NCI-H2171 (cell line): ENCODE data around the gene PRTN3.
A peak's percentile ranks its signal among the peaks of the same experiment; 100 is the strongest.

Source experiments
- DNase-seq: peaks from one replicate; lab custom pipeline; 2025; lab: John Stamatoyannopoulos, UW

Gene PRTN3, protein sequence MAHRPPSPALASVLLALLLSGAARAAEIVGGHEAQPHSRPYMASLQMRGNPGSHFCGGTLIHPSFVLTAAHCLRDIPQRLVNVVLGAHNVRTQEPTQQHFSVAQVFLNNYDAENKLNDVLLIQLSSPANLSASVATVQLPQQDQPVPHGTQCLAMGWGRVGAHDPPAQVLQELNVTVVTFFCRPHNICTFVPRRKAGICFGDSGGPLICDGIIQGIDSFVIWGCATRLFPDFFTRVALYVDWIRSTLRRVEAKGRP

DNA sequence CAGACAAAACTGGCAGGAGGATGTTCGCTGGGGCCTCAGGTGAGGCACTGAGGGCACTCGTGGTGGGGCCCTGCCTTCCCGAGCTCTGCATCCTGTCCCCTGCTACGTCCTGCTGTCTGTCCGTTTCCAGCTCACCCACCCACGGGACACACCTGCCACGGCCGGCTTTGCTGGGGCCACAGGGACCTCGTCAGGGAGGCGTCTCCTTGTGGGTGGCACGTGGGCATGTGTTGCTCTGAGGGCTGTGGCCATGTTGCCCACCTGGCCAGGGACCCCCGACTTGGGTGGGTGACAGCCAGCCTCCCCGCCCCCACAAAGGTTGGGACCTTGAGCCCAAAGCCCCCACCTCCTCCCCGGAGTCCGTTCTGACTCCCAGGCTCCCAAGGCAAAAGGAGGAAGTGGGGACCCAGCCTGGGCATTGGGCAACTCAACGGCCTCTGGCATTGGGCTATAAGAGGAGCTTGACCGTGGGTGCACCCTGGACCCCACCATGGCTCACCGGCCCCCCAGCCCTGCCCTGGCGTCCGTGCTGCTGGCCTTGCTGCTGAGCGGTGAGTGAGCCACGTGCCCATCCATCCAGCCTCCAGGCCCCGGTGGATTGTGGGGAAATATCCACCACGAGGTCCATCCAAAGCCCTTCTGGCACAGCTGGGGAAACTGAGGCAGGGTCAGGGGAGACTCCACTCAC is at the start of gene PRTN3:
Gene PRTN3 (plus strand): TSS at position 481 of the 688 bp plus-strand sequence. CDS start 10 bp downstream, at position 491.
- no peak for DNase-seq

DNA sequence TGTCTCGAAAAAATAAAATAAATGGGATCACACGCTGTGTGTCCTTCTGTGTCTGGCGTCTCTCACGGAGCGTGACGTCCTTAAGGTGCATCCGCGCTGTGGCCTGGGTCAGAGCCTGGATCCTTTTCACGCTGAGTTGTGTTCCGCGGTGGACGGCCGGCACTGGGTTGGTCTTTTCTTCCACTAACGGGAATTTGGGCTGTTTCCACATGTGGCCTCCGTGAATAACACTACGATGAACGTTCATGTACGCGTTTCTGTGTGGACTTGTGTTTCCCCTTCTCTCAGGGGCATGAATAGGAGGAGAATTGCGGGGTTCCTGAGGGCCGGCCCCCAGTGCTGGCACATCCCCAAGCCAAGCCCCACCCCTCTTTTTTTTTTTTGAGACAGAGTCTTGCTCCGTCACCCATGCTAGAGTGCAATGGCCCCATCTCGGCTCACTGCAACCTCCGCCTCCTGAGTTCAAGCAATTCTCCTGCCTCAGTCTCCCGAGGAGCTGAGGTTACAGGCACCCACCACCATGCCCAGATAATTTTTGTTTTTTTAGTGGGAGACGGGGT is 49.7 kb upstream of the PRTN3 start:
- no peak for DNase-seq

DNA sequence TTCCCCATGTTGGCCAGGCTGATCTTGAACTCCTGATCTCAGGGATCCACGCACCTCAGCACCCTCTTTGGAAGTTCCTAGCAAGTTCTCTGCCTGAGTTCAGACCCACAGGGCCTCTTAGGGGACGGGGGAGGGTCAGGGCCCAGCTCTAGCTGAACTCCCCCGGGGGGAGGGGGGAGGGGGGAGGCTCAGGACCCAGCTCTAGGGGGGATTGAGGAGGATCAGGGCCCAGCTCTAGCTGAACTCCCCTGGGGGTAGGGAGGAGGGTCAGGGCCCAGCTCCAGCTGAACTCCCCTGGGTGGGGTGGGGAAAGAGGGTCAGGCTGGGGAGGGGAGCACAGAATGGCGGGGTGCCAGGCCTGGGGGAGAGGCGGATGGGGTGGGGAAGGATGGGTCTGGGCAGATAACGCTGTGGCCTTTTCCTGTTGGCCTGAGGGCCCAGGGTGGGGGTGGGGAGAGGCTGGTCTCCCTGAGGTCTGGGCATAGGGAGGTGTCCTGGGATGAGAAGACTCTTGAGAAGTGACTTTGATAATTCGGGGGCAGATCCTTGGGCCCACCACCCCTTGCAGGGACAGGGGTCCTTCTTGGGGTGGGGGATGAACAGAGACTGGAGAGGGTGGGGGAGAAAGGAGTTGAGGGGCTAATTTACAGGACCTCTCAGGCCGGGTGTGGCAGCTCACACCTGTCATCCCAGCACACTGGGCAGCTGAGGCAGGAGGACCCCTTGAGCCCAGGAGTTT is 49.1 kb upstream of the PRTN3 start:
- DNase-seq = no peak

DNA sequence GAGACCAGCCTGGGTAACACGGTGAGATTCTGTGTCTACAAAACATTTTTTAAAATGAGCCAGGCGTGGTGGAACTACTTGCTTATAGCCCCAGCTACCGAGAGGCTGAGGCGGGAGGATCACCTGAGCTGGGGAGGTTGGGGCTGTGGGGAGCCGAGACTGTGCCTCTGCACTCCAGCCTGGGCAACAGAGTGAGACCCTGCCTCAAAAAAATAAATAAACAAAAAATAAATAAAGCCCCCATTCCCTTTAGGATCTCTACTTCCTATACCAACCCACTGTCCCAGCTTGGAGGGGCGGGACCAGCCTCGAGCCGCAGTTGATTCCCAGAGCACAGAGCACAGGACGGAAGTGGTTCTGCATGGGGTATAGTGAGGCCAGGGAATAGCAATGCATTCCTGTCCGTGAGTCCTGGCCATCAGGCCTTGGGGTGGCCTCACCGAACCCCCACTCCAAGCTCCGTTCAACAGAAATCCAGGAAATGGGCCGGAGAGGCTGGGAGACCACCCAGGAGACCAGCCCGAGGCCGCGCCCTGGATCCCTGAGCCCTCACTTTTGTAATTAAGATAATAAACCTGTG is 48.4 kb upstream of the PRTN3 start:
- no peak for DNase-seq

DNA sequence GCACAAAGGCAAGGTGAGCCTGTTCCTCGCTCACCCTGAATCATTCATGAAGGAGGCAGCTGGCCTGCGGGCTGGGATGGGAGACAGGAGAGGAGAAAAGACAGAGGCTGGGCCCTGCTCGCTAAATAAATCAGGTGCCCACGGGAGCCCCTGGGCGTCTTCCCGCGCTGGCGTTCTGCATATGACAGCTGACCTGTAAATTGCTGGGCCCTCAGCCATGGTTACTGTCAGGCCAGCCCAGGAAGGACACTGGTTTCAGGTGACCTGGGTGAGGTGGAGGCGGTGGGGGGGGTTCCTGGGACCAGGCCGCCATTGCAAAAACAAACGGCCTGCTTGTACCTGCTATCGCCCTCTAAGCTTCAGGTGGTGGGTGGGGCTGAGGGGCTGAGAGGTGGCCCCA is 47.0 kb upstream of the PRTN3 start:
- no peak for DNase-seq

DNA sequence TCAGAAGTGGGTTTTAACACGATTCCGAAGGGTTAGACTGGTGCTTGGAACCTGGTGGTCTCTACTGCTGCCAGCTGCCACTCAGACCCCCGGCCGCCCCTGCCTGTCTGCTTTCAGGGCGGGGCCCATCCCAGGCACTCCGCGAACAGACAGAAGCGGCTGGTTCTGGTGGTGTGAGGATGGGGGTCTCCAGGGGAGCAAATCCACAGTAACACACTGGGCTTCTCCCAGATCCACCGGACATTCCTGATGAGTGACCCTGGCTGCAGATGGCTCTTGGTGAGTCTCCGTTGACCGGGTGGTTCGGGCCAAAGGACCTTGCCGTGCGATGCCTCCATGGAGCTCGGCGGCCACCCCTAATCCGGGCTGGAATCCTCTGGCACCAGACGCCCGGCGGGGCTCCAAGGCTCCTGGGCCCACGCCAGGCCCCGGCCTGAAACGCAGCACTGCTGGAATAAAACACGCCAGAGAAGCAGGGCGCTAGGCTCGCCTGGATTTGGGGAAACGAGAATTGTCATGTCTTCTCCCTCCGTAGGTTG is 45.7 kb upstream of the PRTN3 start:
- no peak for DNase-seq

DNA sequence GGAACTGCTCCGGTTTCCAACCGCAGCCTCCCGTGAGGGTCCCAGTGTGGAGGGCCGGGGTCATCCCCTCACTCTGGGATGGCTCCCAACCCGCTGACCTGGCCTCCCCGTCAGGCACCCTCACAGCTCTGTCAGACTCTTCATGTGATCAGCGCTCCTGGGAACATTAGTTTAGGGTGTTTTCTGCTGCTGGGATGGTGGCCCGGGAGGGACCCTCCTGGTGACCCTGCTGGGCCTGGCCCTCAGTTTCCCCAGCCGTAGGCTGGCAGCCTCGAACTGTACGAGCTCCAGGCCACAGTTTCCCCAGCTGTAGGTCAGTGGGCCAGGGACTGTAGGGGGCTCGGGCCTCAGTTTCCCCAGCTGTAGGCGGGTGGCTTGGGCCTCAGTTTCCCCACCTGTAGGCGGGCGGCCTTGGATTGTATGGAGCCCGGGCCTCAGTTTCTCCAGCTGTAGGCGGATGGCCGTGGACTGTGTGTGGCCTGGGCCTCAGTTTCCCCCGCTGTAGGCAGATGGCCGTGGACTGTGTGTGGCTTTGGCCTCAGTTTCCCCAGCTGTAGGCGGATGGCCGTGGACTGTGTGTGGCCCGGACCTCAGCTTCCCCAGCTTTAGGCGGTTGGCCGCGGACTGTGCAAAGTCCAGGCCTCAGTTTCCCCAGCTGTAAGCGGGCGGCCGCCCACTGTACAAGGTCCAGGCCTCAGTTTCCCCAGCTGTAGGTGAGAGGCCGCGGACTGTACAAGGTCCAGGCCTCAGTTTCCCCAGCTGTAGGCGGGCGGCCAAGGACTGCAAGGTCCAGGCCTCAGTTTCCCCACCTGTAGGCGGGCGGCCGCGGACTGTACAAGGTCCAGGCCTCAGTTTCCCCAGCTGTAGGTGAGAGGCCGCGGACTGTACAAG is 44.9 kb upstream of the PRTN3 start:
- no peak for DNase-seq

DNA sequence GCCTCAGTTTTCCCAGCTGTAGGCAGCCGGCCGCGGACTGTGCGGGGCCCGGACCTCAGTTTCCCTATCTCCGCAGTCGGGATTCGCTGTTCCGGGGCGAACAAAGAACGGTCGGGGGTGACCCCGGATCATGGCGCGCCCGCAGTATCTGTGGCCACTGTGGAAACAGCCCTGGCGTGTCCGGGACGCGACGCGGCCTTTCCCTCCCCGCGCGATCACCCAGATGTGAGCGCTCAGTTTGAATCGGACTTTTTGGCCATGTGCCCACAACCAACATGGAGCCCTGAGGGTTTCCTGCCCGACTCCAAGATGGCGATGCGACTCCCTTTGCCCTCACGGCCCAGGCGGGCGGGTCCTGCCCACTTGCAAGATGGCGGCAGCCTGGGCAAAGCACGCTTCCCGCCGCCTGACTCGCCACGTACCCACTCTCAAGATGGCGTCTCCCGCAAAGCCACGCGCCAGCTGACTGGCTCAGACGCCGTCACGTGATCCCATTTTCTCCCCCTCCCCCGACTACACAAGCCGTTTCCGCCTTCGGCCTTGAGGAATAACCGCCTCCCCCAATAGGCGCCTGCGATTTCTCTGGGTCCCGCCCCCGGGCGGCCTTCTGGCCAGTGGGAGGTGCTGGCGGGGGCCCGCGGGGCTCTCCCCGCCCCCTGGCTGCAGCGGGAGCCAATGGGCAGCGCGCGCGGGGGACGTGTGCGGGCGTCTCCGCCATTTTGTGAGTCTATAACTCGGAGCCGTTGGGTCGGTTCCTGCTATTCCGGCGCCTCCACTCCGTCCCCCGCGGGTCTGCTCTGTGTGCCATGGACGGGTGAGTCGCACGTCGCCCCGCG is 43.9 kb upstream of the PRTN3 start, which contains the start of gene PTBP1:
Gene PTBP1 (plus strand): TSS at position 761 of the 836 bp plus-strand sequence. CDS start 46 bp downstream, at position 807.
- peak; percentile 100 for DNase-seq

DNA sequence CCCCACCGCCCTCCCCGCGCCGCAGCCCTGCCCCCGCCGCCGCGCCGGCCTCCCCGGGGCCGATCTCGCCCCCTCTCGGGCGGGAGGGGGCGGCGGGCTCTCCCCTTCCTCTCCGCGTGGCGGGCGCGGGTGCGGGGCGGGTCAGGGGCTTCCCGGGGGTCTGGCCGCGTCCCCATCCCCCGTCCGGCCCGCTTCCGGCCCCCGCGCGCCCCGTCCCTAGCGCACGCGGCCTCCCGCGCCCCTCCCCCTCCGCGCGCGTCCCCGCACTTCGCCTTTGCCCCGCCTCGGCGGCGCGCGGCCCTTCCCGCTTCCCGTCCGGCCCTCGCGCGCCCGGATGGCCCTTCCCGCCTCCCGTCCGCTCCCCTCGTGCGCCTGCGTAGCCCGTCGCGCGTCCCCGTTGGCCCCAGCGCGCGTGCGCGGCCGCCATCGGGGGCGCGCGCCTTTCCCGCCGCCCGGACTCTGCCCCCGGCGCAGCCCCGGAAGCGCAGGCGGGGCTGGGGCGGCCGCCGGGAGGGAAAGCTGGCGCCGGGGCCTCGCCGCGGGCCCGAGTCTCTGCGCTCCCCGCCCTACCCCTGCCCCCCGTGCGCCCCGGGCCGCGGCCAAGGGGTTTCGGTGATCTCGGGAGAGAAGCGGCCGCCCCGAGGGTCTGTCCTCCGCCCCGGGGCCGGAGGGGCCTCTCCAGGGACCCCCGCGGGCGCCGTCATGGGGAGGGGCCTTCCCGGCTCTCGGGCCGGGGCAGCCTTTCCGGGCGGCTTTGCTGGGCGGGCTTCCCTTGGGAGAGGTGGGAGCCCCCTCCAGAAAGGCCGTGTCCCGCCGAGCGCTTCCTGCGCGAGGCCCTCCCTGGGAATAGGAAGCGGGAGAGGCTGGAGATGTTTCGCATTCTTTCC is 43.0 kb upstream of the PRTN3 start:
- peak; percentile 95 for DNase-seq

DNA sequence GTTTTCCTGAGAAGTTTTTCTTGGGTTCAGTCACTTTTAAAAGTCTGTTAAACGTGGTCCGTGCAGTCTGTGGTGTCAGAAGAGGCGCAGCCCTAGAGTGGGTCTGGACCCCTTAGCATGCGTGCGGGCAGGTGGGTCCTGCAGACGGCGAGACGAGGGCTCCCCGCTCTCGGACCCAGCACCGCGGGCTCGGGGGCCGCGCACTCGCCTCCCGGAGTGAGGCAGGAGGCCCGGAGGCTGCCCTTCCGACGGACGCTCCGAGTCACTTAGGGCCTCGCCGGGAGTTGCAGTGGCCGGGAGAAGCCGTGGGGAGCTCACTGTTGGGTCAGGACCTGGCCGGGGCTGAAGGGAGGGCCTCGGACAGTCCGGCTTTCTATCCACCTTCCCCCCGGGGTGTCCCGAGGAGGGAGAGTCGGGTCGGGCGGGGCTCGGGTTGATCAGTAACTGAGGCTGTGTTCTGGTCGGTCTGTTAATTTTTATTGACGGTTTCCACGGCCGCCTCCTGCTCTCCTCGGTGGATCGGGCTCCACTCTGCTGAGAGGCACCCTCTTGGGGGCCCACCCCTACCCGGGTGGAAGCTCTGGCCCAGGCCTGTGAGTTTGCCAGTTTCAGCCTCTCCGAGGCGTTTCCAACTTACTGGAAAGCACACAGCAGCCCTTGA is 42.3 kb upstream of the PRTN3 start:
- no peak for DNase-seq

DNA sequence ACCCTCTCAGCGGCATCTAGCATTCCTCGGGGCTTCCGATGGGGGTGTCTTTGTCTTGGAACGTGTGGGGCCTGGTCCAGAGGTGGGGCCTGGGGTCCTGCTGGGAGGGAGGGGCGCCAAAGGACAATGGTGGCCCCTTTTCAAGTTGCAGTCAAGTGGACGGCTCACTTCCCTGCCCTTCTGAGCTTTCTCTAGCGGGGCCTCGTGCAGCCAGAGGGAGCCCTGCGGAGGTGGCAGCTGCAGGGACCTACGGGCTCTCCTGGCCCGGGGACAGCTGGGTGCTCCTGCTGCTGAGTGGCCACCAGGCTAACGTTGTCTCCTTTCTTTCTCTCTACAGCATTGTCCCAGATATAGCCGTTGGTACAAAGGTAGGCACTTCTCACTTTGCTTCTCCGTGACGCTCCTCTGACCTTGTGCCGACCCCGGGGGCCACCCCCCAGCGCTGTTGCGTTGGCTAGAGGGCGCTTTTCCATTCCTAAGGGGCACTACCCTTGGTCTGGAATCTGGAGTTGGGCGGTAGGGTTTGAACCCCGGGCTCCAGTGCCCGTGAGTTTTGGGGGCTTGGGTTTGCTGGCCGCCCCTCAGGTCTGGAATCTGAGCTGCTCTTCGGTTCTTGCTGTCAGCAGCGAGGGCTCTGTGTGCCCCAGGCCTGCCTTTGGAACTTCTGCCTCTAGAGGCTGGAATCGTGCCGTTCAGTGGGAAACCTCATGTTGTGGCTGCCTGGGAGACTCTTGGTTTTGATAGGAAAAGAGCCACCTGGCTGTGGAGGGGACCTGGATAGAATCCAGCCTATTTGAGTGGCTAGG is 41.5 kb upstream of the PRTN3 start:
- no peak for DNase-seq

DNA sequence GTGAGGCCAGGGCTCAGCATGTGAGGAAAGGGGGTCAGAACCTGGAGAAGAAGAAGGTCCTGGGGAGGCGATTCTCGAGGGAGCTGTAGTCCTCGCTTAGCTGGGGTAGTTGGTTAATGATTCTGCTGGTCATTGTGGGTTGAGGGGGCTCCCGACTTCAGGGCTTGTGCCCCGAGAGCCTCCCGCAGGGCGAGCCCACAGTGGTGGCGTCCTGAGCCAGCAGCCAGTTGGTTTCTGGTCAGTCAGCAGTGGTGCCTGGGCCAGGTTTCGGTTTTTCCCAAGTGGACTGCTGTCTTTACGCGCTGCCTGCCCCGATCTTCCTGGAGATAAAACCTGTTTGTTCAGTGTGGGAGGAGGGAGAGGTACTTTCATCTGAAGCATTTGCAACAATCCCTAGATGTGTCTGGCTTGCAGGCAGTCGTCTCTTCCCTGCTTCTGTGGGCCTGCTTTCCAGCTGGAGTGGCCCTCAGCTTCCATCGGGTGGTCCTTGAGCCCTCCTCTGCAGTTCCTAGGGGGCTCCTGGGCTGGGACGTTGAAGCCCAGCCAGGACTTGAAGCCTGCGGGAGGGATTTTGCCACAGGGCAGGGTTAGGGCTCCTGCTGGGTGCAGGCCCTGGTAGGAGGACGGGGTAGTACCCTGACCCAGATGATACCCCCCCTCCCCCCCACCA is 40.3 kb upstream of the PRTN3 start:
- no peak for DNase-seq

DNA sequence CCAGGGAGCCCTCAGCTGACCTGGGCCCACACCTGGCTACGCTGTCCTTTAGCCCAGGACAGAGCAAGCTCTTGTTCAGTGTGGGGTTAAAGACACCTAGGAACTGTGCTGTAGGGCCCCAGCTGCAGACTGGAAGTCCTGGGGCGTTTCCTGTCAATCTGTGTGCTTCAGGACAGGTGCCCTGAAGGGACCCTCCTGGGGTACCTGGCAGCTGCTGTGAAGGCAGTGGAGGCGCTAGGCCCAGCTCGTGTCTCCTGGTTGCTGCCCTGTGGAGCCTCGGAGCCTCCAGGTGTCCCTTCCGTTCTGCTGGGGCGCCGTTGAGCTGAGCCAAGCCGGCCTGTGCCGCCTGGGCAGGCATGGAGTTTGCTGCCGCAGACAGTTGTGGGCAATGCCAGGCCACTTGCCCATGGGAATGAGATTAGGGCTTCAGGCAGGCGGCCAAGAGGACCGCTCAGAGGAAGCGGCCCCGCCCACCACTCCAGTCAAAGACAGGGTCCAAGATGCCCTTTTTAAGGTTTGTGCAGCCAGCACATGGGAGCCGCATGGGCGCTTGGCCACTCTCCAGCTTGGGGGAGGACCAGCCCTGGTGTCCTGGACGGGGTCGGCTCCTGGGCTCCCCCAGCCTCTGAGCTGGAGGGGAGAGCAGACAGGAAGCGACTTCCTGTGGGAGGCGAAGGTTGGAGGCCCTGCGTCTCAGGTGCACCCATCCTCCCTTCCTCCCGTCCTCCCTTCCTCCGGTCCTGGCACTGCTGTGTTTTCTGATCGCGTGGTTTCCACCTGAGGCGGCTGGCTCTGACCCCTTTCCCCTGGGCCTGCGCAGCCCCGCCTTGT is 39.6 kb upstream of the PRTN3 start:
- DNase-seq = no peak

DNA sequence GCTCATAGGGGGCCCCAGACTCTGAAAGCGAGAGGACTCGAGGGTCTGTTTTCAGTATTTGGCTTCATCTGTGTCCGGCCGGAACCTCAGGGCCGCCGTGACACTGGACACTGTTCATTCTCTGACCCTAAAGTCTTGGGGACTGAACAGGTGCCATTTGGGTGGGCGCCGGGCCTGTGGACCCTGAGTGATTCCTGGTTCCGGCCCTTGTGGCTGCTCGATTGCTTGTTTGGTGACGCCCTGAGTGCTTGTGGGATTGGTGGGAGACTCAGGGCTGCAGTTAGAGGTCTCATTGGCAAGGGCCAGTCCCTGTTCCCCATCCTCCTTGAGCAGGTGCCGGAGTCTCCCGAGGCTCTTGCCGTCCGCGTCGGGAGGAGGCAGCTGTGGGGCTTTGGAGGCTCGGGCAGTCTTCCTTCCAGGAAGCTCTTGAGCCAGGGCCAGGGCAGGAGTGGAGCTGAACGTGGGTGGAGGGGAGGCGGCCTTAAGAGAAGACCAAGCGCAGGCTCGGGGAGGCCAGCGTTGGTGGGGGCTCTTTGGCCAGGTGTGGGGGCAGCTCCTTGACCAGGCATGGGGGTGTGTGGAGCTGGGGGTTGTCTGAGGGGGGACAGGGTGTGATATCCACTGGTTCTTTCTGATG is 38.8 kb upstream of the PRTN3 start:
- no peak for DNase-seq

DNA sequence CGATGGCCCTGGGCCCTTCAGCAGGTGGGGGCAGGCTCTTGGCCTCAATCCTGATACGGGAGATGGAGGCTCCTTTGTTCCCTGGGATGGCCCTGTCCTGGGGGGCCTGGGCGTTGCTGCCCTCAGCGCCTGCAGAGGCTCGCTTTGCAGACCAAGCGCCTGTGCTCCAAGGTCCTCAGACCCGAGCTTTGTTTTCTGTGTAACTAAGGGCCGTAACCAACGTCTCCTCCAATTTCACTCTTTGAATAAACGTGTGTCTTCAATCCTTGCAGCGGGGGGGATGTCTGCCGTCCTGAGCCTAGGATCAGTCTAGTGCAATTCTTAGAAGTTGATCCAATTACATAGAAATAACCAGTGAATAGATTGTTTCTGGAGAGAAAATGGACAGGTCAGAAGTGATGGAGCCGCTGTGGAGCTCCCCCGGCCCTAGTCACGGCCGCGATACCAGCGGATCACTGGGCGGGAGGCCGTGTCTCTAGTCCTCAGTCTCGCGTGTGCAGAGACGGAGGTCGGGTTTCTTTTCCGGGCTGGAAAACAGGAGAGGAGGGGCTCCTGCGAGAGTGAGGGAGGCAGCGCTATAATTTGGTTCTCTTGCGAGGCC is 38.2 kb upstream of the PRTN3 start:
- DNase-seq = no peak
